Spleen (tissue), 7 donors: ENCODE data around the gene FGFR2.

ENCODE experiments used
- POLR2A ChIP-seq, 3 donors: fragments of 450-650 bp; IDR thresholded peaks; one replicate each; pipeline ENCODE4 v1.5.1; 2017; ENCODE audit warnings: antibody characterized with exemption in 3 of 3, mild to moderate bottlenecking in 1 of 3
- POLR2AphosphoS5 ChIP-seq, 3 donors: sonication (generic); formaldehyde crosslinking; IDR thresholded peaks; one replicate each; pipeline ENCODE4 v1.5.1; 2017; ENCODE audit warnings: antibody characterized with exemption in 3 of 3
- TF ChIP-seq, protein P1 (sequence below), 11 experiments: fragments of 200-600 bp in 7 of 11; fragments of 450-650 bp in 4 of 11; sonication (generic) in 4 of 11; IDR thresholded peaks in 8 of 11; conservative IDR thresholded peaks in 3 of 11; 1 replicate in 7 of 11; 2 replicates in 4 of 11; pipeline versions ENCODE4 v1.4.0 to v1.8.0; 2016 to 2021; ENCODE audit warnings: antibody characterized with exemption in 11 of 11, inconsistent platforms in 4 of 11, mild to moderate bottlenecking in 1 of 11
- donor health status: DM: no; HTN: no; CAD: no; lungs with moderate emphysema.
- donor health status: DM: no; HTN: no; CAD: no.
- donor health status: DM: no; HTN: no; CAD: no.

DNA sequence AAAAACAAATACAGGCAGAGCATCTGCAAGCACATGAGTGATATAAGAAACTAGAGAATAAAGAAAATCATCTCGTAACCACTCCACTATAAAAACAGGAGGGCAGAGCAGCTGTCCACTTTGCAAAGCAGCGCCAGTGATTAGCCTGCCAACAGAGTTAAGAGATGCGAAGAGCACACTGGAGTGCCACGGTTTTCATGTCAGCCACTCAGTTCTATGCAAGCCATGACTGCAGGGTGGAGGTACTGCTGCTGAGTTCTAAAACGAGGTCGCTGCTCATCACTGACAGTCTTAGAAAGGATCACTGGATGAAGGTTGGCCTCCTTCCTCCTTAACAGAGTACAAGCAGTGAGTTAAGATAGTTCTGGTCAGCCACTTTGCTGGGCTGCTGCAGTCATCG lies 58.5 kb downstream of the FGFR2 start:
- TF ChIP-seq, protein P1, sequence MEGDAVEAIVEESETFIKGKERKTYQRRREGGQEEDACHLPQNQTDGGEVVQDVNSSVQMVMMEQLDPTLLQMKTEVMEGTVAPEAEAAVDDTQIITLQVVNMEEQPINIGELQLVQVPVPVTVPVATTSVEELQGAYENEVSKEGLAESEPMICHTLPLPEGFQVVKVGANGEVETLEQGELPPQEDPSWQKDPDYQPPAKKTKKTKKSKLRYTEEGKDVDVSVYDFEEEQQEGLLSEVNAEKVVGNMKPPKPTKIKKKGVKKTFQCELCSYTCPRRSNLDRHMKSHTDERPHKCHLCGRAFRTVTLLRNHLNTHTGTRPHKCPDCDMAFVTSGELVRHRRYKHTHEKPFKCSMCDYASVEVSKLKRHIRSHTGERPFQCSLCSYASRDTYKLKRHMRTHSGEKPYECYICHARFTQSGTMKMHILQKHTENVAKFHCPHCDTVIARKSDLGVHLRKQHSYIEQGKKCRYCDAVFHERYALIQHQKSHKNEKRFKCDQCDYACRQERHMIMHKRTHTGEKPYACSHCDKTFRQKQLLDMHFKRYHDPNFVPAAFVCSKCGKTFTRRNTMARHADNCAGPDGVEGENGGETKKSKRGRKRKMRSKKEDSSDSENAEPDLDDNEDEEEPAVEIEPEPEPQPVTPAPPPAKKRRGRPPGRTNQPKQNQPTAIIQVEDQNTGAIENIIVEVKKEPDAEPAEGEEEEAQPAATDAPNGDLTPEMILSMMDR (IDR thresholded peaks at IDR 0.05 in 8 of 11, conservative IDR thresholded peaks at IDR 0.05 in 3 of 11): no peak
- TF ChIP-seq POLR2A (IDR thresholded peaks at IDR 0.05): no peak
- TF ChIP-seq POLR2AphosphoS5 (IDR thresholded peaks at IDR 0.05): no peak
